Thoracic aorta endothelial cell (primary cell): ENCODE results near the gene RAB5IF. TPM values are rescaled to one million over a fixed set of nuclear protein-coding genes. Genes with fewer than 3 reads are reported as not detected.

Source experiments
- small RNA-seq: library from RNA; depleted of rRNA; stranded (forward); fragments of <200 nt; gene quantifications from one replicate; pipeline ENCODE3, GENCODE V24; 2012
- total RNA-seq: library from RNA; depleted of rRNA; stranded (reverse); fragments of >200 nt; gene quantifications from 2 replicates; pipeline ENCODE4 v1.2.3, GENCODE V29; 2012

Gene RAB5IF, protein sequence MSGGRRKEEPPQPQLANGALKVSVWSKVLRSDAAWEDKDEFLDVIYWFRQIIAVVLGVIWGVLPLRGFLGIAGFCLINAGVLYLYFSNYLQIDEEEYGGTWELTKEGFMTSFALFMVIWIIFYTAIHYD
- total RNA-seq: 108 and 119 TPM in 2 replicates

GRCh38 chr20:36605399-36606157 is at the start of gene RAB5IF:
RAB5IF (plus strand) TSS chr20:36605779; CDS start chr20:36605952, 173 bp downstream.

DNA sequence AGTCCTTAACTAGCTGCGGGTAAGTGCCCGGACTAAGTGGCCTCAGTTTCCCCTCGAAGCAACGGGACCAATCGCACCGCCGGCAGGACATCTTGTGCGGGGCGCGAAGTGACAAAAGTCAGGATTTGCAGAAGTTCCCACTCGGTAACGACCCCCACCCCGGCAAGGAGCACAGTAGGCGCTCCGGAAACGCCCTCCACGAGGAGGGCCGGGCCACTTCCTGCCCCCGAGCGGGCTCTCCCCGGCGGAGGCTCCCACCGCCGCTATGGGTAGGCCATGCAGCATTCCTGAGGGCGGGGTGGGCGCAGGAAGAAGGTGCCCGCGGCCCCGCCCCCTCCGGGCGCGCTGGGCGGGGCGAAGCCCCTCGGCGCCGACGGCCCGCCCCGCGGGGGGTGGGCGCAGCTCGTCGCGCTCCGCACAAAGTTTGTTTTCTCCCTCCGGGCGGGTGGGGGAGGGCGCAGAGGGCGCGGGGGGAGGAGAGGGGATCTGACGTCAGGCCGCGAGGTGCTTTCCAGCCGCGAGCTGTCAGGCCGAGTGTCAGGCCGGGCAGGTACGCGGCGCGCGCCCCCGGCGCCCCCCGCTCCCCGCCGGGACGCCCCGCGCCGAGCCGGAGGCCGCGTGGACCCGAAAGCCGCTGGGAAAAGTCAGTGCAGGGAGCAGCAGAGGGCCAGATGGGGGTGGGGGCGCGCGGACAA is 32.3 kb upstream of the RAB5IF start, which contains the start of gene TGIF2:
TGIF2 (plus strand) TSS at position 495 of the 695 bp plus-strand sequence. CDS start 5,178 bp downstream, outside the sequence.

DNA sequence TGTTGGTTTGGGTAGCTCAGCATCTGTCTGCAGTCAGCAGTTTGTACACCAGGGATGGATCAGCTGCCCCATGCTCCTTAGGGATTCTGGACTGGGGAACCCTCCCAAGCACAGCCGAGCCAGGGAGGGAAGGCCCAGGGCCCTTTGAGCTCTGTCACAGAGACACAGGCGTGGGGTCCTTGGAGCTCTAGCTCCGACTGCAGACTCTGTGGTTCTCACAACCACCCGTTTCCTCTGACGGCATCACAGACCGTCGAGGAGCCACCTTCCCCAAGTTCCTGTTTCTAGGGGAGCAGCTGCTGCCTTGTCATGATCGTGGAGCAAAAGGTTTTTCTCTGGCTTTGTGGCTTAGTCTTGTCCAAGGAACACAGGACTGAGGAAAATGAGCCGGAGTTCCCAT is 40.4 kb downstream of the RAB5IF start, which contains the start of gene SLA2:
SLA2 (minus strand) TSS at position 199 of the 400 bp plus-strand sequence. CDS start 4,861 bp downstream, outside the sequence.

Small RNAs within 50 kb of the gene (small RNA-seq; reads per million reads assigned to genes)
- not detected for gene RF00017

Other genes starting within 250 kb of the RAB5IF start
- gene MYL9, start 64.3 kb upstream of the RAB5IF start, total RNA-seq: 2.0 and 5.7 TPM in 2 replicates
- gene TGIF2, start 32.2 kb upstream of the RAB5IF start, total RNA-seq: 18.4 and 20.2 TPM in 2 replicates
- not detected in 2 replicates for gene SLA2, start 40.4 kb downstream of the RAB5IF start, total RNA-seq
- gene NDRG3, start 140.3 kb downstream of the RAB5IF start, total RNA-seq: 22.9 and 30.2 TPM in 2 replicates
- 27.9 and 38.0 TPM in 2 replicates for gene DSN1, start 168.0 kb downstream of the RAB5IF start, total RNA-seq